HG03521 (cell line): ENCODE results near the gene MAP3K20.
"Not testable (repeated sequence)": the region's sequence is repeated elsewhere in the genome, so short reads cannot be mapped to it uniquely, and the experiment has no call there.

ENCODE experiments used
- ATAC-seq: cut with Tn5 transposase; IDR thresholded peaks from one replicate; pipeline ENCODE4 v1.9.1; 2021; ENCODE audit warnings: mild to moderate bottlenecking, moderate library complexity; ENCODE audit not compliant: unreplicated experiment

MAP3K20 gene

DNA sequence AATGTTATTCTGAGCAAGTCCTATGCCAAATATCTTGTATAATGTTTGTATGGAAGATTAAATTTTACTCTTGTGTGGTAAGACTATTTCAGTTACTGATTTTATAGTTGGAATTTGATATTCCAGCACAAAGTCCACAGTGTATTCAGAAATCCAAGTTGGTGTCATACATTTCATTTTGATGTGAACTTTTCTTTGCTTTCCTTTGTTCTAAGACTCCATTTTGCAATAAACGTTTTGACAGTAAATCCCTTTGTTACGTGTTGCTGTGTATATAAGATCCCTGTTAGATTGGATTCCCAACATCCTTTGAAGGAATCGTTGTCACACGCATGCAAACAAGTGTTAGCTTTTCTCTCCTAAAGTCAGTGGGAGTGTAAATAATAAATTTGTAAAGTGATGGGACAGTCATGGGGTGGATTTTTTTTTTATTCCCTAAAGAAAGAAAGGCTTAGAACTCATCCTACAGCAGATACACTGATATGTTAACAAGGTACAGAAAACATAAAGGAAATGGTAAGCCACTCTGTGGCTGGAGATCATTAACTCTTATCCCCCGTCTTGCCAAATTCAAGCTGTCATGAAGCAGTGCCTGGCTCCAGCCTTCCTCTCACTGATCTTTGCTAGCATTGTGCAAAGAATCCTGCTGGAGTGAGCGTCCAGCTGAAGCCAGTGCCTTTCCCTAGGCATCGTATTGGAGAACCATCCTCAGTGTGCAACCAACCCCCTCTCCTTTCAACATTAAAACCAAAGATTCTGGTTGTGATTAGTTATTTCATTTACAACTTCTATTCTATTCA lies 151.5 kb downstream of the MAP3K20 start:
- ATAC-seq, result no peak

DNA sequence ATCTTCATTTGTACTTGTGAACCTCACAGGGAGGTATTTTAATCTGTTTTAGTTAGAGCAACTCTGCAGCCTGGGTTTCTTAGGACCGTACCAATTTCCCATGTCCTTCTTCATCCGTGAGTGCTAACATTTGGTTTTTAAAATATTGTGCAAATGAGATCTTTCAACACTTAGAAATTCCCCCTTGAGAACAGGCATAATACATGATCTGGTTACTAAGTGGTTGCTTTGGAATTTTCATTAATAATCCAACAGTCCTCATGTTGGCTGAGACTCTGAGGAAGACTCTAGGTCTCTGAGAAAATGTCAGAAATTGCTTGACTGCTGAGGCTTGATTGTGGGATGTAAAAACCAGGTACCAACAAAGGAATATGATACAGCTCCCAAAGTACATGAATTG lies 153.4 kb downstream of the MAP3K20 start:
- ATAC-seq, result no peak

GRCh38 chr2:173230181-173230580 lies 154.5 kb downstream of the MAP3K20 start:
- no peak for ATAC-seq

DNA sequence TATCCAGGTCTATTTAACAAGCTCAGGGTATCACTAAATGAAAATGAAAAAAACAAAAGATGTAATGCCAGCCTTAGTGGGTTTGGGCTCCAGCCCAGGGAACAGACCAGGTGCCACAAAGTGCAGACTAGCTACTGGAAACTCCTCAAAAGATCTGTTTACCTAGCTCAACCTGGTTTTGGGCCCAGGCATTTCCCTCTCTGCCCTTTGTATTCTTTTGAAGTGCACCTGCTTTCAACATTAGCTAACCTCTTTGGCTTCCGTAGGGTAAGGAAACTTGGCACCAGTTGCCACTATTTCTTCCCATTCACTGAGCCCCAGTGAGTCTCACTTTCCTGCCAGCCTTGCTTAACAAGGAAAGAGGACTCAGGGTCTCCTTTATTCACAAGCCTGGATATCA lies 155.4 kb downstream of the MAP3K20 start:
- ATAC-seq, result no peak

DNA sequence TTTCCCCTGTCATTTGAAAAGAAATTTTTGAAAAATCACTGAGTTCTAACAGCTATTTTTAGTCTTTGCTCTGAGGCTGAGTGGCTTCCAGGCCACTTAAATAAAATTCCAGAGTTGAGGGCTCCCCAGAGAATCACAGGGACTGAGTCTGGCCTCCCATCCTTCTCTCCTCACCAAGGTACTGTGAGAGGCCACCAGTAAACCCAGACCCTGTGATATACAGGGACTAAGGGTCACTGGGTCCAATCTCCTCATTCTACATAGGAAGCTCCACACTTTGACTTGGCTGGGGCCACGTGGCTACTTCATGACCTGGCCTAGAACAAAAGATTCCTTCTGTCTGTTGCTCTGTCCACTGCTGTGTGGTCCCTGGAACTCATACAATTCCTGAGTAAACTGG lies 155.8 kb downstream of the MAP3K20 start:
- no peak for ATAC-seq

GRCh38 chr2:173232956-173233744 lies 157.5 kb downstream of the MAP3K20 start:
- no peak for ATAC-seq

GRCh38 chr2:173235947-173236803 lies 160.5 kb downstream of the MAP3K20 start:
- no peak for ATAC-seq

DNA sequence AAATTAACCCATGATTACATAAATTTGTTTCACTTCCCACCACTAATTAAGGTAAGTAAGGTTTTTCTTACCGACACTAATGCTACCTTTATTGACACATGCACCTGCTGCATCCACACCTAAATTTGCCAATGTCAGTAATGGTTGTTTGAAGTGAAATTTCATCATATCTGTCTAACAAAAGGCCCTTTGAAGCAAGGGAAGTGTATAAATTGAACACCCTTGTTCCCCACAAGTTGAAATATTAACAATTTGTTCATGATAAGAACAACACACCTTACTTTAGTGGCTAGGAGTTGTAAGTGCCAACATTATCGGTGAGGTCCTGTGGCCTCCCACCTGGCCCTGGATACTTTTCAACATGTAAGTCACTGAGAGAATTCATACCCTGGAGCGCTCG lies 162.7 kb downstream of the MAP3K20 start:
- no peak for ATAC-seq

DNA sequence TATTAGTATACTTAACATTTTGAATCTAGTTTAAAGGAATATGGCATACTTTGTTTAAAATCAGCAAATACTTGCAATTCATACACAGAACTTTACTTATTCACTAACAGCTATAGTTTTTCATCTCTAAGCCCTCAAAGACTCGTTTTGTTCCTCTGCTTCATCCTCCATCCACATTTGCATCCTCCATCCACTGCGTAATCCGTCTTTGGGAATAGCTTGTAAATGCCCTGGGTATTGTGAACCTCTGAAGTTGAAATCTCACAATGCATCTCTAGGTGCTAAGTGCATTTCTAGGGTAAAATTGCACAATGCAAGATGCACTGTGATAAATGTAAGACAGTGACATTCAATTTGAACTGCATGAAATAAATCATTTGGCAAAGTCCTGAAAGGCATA lies 163.2 kb downstream of the MAP3K20 start:
- no peak for ATAC-seq

GRCh38 chr2:173239644-173240043 lies 164.0 kb downstream of the MAP3K20 start:
- ATAC-seq, result peak; percentile 95

DNA sequence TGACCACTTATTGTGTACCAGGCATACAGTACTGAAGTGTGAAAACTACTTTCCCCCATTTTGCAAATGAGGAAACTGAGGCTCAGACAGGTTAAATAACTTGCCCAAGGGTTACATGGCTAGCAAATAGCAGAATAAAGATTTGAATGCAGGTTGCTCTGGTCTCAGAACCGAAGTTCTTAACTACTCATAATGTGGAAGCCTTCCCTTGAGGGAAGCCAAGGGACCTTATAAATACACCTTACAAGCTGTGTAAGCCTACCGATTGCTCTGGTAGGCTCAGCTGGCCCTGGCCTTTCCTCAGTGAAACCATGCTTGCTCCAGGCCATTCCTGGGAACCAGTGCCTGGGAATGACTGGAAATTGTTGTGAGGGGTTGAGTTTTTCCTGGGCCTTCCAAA lies 164.4 kb downstream of the MAP3K20 start:
- peak; percentile 2 for ATAC-seq

- no peak for ATAC-seq
Observed at GRCh38 chr2:173241643-173242042, 166.0 kb downstream of the MAP3K20 start.

- no peak for ATAC-seq
Observed at GRCh38 chr2:173247156-173247555, 171.5 kb downstream of the MAP3K20 start.

- no peak for ATAC-seq
Observed at GRCh38 chr2:173248381-173248780, 172.7 kb downstream of the MAP3K20 start.

DNA sequence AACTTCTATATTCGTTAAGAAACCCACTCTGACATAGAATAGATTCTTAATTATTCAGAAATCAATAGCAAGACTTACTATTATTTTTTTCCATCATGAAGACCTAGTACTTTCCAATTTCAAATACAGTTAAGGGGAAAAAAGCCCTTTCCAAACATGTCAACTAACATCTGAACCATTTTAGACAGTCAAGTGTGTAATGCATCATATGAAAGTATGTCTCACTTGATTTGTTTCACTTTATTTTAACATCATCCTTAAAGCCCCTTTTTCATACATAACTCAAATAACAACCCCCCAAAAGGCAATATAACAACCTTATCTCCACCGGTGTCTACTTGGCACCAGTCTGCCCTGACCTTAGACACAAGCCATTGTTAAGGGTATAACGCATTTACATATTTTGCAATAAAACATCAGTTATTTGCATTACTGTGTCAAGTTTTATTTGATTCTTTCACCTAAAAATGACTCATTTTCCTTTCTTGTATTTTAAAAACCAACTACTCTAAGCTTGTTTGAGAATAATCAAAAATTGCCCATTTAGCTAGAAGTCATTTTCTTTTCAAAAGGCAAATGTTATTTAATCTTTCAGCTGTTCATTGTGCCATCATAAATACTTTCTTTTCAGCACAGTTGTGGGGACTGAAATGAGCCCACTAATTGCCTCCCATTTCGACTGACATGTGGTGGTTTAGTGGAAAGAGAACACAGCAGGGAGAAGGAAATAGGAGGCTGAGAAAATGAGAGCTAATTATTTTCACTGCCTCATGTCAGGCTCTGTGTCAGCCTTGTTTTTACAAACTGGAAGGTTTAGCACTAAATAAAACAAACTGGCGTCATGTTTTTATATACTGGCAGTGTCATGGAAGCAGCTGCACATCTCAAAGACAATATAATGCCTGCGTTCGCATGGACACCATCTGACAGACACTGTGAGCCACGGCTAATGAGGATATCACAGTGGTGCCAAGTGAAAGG lies 174.3 kb downstream of the MAP3K20 start:
- ATAC-seq, result no peak

- ATAC-seq, result no peak
Observed at GRCh38 chr2:173251225-173251624, 175.6 kb downstream of the MAP3K20 start.

DNA sequence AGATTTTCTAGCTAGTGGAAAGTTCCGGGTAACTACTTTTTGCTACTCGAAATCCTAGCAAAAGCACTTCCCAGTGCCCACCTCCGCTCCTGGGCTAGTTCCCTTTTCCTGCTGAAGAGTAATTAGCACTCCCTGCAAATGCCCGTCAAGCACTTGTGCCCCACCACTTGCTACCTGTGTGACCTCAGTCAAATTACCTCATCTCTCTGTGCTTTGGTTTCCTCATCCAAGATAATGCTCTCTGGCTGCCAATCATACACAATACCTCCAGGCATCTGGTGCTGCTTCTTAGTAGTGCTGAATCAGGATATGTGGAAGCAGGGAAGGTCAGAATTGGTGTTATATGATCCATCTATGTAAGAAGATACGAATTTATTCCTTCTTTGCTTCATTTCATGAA lies 176.9 kb downstream of the MAP3K20 start:
- ATAC-seq, result no peak

GRCh38 chr2:173254659-173255058 lies 179.0 kb downstream of the MAP3K20 start:
- no peak for ATAC-seq

GRCh38 chr2:173258701-173259100 lies 183.1 kb downstream of the MAP3K20 start:
- ATAC-seq, result no peak

DNA sequence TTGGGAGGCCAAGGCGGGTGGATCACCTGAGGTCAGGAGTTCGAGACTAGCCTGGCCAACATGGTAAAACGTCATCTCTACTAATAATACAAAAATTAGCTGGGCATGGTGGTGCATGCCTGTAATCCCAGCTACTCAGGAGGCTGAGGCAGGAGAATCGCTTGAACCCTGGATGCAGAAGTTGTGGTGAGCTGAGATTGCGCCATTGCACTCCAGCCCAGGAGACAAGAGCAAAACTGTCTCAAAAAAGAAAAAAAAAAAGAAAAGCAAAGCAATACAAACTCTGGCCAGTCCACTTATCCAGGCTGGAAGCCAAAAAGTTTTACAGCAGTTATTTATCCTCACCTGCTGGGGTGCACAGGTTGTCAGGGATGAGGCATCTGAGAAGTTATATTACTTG lies 186.7 kb downstream of the MAP3K20 start:
- not testable (repeated sequence) for ATAC-seq
